WTC11 (cell line): Measurements from ENCODE around the gene BTBD7. TPM values are rescaled to one million over a fixed set of nuclear protein-coding genes. Genes with fewer than 3 reads are reported as not detected.

Source experiments
- ATAC-seq: fragments of 200-7000 bp; cut with Tn5 transposase; 2 replicates; pipeline ENCODE4 v1.10.0; 2021; ENCODE audit warnings: mild to moderate bottlenecking, moderate library complexity
- CTCF ChIA-PET: fragments of 300-600 bp; sonication (Branson Sonifier 250); formaldehyde crosslinking; loops from one replicate; lab custom pipeline; 2021; ENCODE audit warnings: antibody characterized with exemption; lab: Charles Lee
- POLR2A ChIA-PET: fragments of 350-600 bp; sonication (Branson Sonifier 250); formaldehyde crosslinking; loops from one replicate; lab custom pipeline; 2021; ENCODE audit warnings: antibody characterized with exemption; lab: Charles Lee
- DNase-seq: peaks from one replicate; pipeline ENCODE4 v3.0.0; 2021; ENCODE audit warnings: low spot score
- H3K27ac Mint-ChIP-seq: 2 replicates; pipeline ENCODE4 v1.8.0; 2021; ENCODE audit warnings: mixed read lengths
- H3K27me3 Mint-ChIP-seq: 2 replicates; pipeline ENCODE4 v1.8.0; 2021; ENCODE audit warnings: low read depth, mild to moderate bottlenecking, moderate library complexity, mixed read lengths
- H3K36me3 Mint-ChIP-seq: 2 replicates; pipeline ENCODE4 v1.8.0; 2021; ENCODE audit warnings: mixed read lengths
- H3K4me1 Mint-ChIP-seq: 2 replicates; pipeline ENCODE4 v1.8.0; 2022; ENCODE audit warnings: mixed read lengths
- H3K4me3 Mint-ChIP-seq: 2 replicates; pipeline ENCODE4 v1.8.0; 2021; ENCODE audit warnings: mild to moderate bottlenecking, moderate library complexity, mixed read lengths
- H3K9me3 Mint-ChIP-seq: 2 replicates; pipeline ENCODE4 v1.8.0; 2021; ENCODE audit warnings: mixed read lengths
- AR ChIP-seq: fragments of 250-450 bp; sonication (Bioruptor Pico); IDR thresholded peaks from 2 replicates; pipeline ENCODE4 v1.9.0; 2021; ENCODE audit warnings: mild to moderate bottlenecking
- ATF1 ChIP-seq: sonication (generic); formaldehyde crosslinking; IDR thresholded peaks from 2 replicates; pipeline ENCODE4 v1.8.1; 2023; ENCODE audit warnings: mild to moderate bottlenecking, moderate library complexity, missing genetic modification reagents
- CREB1 ChIP-seq: sonication (generic); formaldehyde crosslinking; IDR thresholded peaks from 2 replicates; pipeline ENCODE4 v1.8.0; 2023; ENCODE audit warnings: mild to moderate bottlenecking, missing genetic modification reagents
- CREM ChIP-seq: sonication (generic); formaldehyde crosslinking; IDR thresholded peaks from 2 replicates; pipeline ENCODE4 v1.8.1; 2022; ENCODE audit warnings: mild to moderate bottlenecking, missing genetic modification reagents, moderate library complexity
- CTCF ChIP-seq: fragments of 200-600 bp; IDR thresholded peaks from 2 replicates; pipeline ENCODE4 v1.8.0; 2022; ENCODE audit warnings: antibody characterized with exemption
- E2F4 ChIP-seq: sonication (generic); formaldehyde crosslinking; IDR thresholded peaks from 2 replicates; pipeline ENCODE4 v1.8.1; 2022; ENCODE audit warnings: low read depth, mild to moderate bottlenecking, moderate library complexity, missing genetic modification reagents, borderline replicate concordance
- E2F5 ChIP-seq: sonication (generic); formaldehyde crosslinking; IDR thresholded peaks from 2 replicates; pipeline ENCODE4 v1.8.1; 2022; ENCODE audit warnings: mild to moderate bottlenecking, moderate library complexity, missing genetic modification reagents
- HMGA2 ChIP-seq: fragments of 250-450 bp; sonication (Bioruptor Pico); IDR thresholded peaks from 2 replicates; pipeline ENCODE4 v1.4.0; 2021; ENCODE audit warnings: mild to moderate bottlenecking, moderate library complexity
- NFE2L1 ChIP-seq: sonication (generic); formaldehyde crosslinking; IDR thresholded peaks from 2 replicates; pipeline ENCODE4 v1.8.1; 2023; ENCODE audit warnings: missing genetic modification reagents
- NR2C2 ChIP-seq: sonication (generic); formaldehyde crosslinking; IDR thresholded peaks from 2 replicates; pipeline ENCODE4 v1.8.0; 2022; ENCODE audit warnings: mild to moderate bottlenecking, missing genetic modification reagents
- NR3C1 ChIP-seq: sonication (generic); formaldehyde crosslinking; conservative IDR thresholded peaks from 2 replicates; pipeline ENCODE4 v1.8.1; 2023; ENCODE audit warnings: low read depth, mild to moderate bottlenecking, missing genetic modification reagents
- SMAD4 ChIP-seq: sonication (generic); formaldehyde crosslinking; IDR thresholded peaks from 2 replicates; pipeline ENCODE4 v1.8.0; 2022; ENCODE audit warnings: mild to moderate bottlenecking, missing genetic modification reagents
- SOX15 ChIP-seq: fragments of 250-450 bp; sonication (Bioruptor Pico); IDR thresholded peaks from 2 replicates; pipeline ENCODE4 v1.9.0; 2021; ENCODE audit warnings: mild to moderate bottlenecking
- STAT6 ChIP-seq: sonication (generic); formaldehyde crosslinking; conservative IDR thresholded peaks from 2 replicates; pipeline ENCODE4 v1.8.1; 2023; ENCODE audit warnings: mild to moderate bottlenecking, low read depth, missing genetic modification reagents, moderate library complexity
- TP53 ChIP-seq: sonication (generic); formaldehyde crosslinking; IDR thresholded peaks from 2 replicates; pipeline ENCODE4 v1.8.1; 2023; ENCODE audit warnings: mild to moderate bottlenecking, missing genetic modification reagents
- USF1 ChIP-seq: sonication (generic); formaldehyde crosslinking; IDR thresholded peaks from 2 replicates; pipeline ENCODE4 v1.8.0; 2022; ENCODE audit warnings: mild to moderate bottlenecking, missing genetic modification reagents
- ZNF121 ChIP-seq: sonication (generic); formaldehyde crosslinking; IDR thresholded peaks from 2 replicates; pipeline ENCODE4 v1.8.0; 2023; ENCODE audit warnings: missing genetic modification reagents
- ZNF219 ChIP-seq: sonication (generic); formaldehyde crosslinking; IDR thresholded peaks from 2 replicates; pipeline ENCODE4 v1.8.0; 2023; ENCODE audit warnings: missing genetic modification reagents, mild to moderate bottlenecking, borderline replicate concordance
- ZNF396 ChIP-seq: fragments of 250-450 bp; sonication (Bioruptor Pico); IDR thresholded peaks from 2 replicates; pipeline ENCODE4 v1.8.0; 2021; ENCODE audit warnings: mild to moderate bottlenecking, moderate library complexity, borderline replicate concordance
- ZNF416 ChIP-seq: fragments of 250-450 bp; sonication (Bioruptor Pico); IDR thresholded peaks from 2 replicates; pipeline ENCODE4 v1.9.0; 2021; ENCODE audit warnings: mild to moderate bottlenecking, inconsistent platforms
- ZNF423 ChIP-seq: fragments of 250-450 bp; sonication (Bioruptor Pico); IDR thresholded peaks from 2 replicates; pipeline ENCODE4 v2.1.2; 2022; ENCODE audit warnings: mild to moderate bottlenecking, moderate library complexity
- total RNA-seq: library from RNA; stranded (reverse); gene quantifications from 3 replicates; pipeline ENCODE4 v1.2.3, GENCODE V29; 2021

Gene BTBD7
- total RNA-seq, 1 experiment from 2014 or later, result 34.1 TPM

GRCh38 chr14:93276031-93276716, 56.7 kb downstream of the BTBD7 start:
- H3K4me1 Mint-ChIP-seq, result peaks cover 23% of the 10 kb centered on the region
- no peak overlapping the region for H3K27ac Mint-ChIP-seq
- POLR2A ChIA-PET, result no interaction called here
- ATAC-seq, result no peak
- no peaks in the 10 kb centered on the region; the same call in 1 of the 2 replicates for H3K36me3 Mint-ChIP-seq
- H3K27me3 Mint-ChIP-seq, result no peaks in the 10 kb centered on the region
- no peak for DNase-seq
- H3K4me3 Mint-ChIP-seq, result no peak overlapping the region
- no peaks in the 10 kb centered on the region for H3K9me3 Mint-ChIP-seq
- TF ChIP-seq ZNF416 (CRISPR knock-in tag) (no peak), ZNF121 (CRISPR knock-in tag) (0 out of 2 replicates have a peak, but pooled peaks have one; percentile 13)
- CTCF ChIA-PET, result interaction anchor here (0.7 kb wide), 1 partner anchor 20 kb away, joined by 3 read pairs; no protein-coding TSS in a partner anchor

- Mint-ChIP-seq H3K4me3 (no peak overlapping the region), H3K27ac (no peak overlapping the region), H3K27me3 (no peaks in the 10 kb centered on the region), H3K9me3 (no peaks in the 10 kb centered on the region), H3K4me1 (peaks cover 28% of the 10 kb centered on the region), H3K36me3 (no peaks in the 10 kb centered on the region; the same call in 1 of the 2 replicates)
- ChIA-PET CTCF (no interaction called here), POLR2A (no interaction called here)
- ATAC-seq (no peak), DNase-seq (no peak)
- TF ChIP-seq E2F4 (CRISPR knock-in tag) (no peak), NFE2L1 (CRISPR knock-in tag) (no peak), USF1 (CRISPR knock-in tag) (no peak), TP53 (CRISPR knock-in tag) (no peak), ZNF423 (CRISPR knock-in tag) (no peak), E2F5 (CRISPR knock-in tag) (no peak), ZNF396 (no peak), STAT6 (CRISPR knock-in tag) (no peak), SOX15 (no peak), ATF1 (CRISPR knock-in tag) (no peak), NR3C1 (CRISPR knock-in tag) (no peak), HMGA2 (CRISPR knock-in tag) (no peak), CREB1 (CRISPR knock-in tag) (no peak)
Observed at GRCh38 chr14:93274055-93274806, 58.6 kb downstream of the BTBD7 start.

- no peaks in the 10 kb centered on the region; the same call in 1 of the 2 replicates for H3K36me3 Mint-ChIP-seq
- DNase-seq, result no peak
- no peaks in the 10 kb centered on the region for H3K9me3 Mint-ChIP-seq
- no peaks in the 10 kb centered on the region for H3K27me3 Mint-ChIP-seq
- H3K4me3 Mint-ChIP-seq, result no peak overlapping the region
- peaks cover 23% of the 10 kb centered on the region for H3K4me1 Mint-ChIP-seq
- ChIA-PET CTCF (no interaction called here), POLR2A (no interaction called here)
- H3K27ac Mint-ChIP-seq, result peak overlapping the region; percentile 77
- ATAC-seq, result no peak
- TF ChIP-seq CTCF (no peak), AR (no peak), NR2C2 (CRISPR knock-in tag) (no peak), ZNF219 (CRISPR knock-in tag) (no peak), CREM (no peak), CREB1 (CRISPR knock-in tag) (no peak), SMAD4 (CRISPR knock-in tag) (no peak)
Observed at GRCh38 chr14:93271111-93271510, 61.7 kb downstream of the BTBD7 start.
